Measurements from ENCODE around the gene TTLL10. TPM values are rescaled to one million over a fixed set of nuclear protein-coding genes. Genes with fewer than 3 reads are reported as not detected.

TTLL10 gene
- total and polyA plus RNA-seq, 2 of the 4 experiments (the other 2 are of a cell fraction) = not detected

GRCh38 chr1:1225913-1226312 is 52.2 kb downstream of the TTLL10 start:
- no peak overlapping the region for H3K23ac ChIP-seq (ENCODE audit: low read depth, low read length)
- H3K18ac ChIP-seq (ENCODE audit: low read depth, low read length) = no peak overlapping the region
- H2BK15ac ChIP-seq (ENCODE audit: low read depth, low read length) = no peak overlapping the region
- no peak overlapping the region for H3K27ac ChIP-seq (ENCODE audit: insufficient read depth, low read length)
- no peaks in the 10 kb centered on the region for H3K27me3 ChIP-seq (ENCODE audit: control insufficient read depth, insufficient read depth, low read length)
- H2BK20ac ChIP-seq (ENCODE audit: low read depth, low read length) = no peak overlapping the region
- DNase-seq (no peak), ATAC-seq (ENCODE audit: low read depth) (no peak)
- H3K56ac ChIP-seq (ENCODE audit: extremely low read depth, insufficient read depth, low read length) = no peak overlapping the region
- H2AK5ac ChIP-seq (ENCODE audit: low read depth, low read length) = no peak overlapping the region
- in situ Hi-C loops (cut with MboI; ENCODE audit: low sequenced_read_pairs) = no loop called here
- POLR2A ChIA-PET (ENCODE audit: unreplicated experiment) = no interaction called here
- whole genome bisulfite sequencing, 2 experiments (ENCODE audit: extremely low coverage in 2 of 2, insufficient read length in 1 of 2) = 95% methylated on average over 12 of the region's 18 CpGs; no CpG with 5 or more reads in 1 of the 2 experiments
- H3K9me1 ChIP-seq (ENCODE audit: insufficient read depth, low read length) = peaks cover 15% of the 10 kb centered on the region
- peaks cover 11 to 67% of the 10 kb centered on the region in 2 experiments; a peak in 3 of 4 replicates for H3K79me1 ChIP-seq (ENCODE audit: low read depth in 1 of 2, low read length in 2 of 2)
- intact Hi-C loops (cut with micrococcal nuclease) = no loop called here
- H2BK120ac ChIP-seq (ENCODE audit: low read depth, low read length) = no peak overlapping the region
- H3K9me3 ChIP-seq (ENCODE audit: control insufficient read depth, insufficient read depth, low read length) = no peaks in the 10 kb centered on the region
- no peak overlapping the region for H4K91ac ChIP-seq (ENCODE audit: insufficient read depth, low read depth, low read length)
- H3K4me2 ChIP-seq (ENCODE audit: low read depth, low read length) = no peak overlapping the region
- H4K8ac ChIP-seq (ENCODE audit: low read depth in 2 of 2, low read length in 2 of 2) = no peak overlapping the region
- no peak overlapping the region for H4K5ac ChIP-seq (ENCODE audit: low read depth, low read length)
- H2AK9ac ChIP-seq (replicated peaks; ENCODE audit: low read depth, low read length, poor library complexity) = no peak overlapping the region
- no TSS peak for BruUV-seq (replicated peaks)
- peaks cover 60% of the 10 kb centered on the region for H4K20me1 ChIP-seq (ENCODE audit: insufficient read depth, low read length)
- no peak overlapping the region for H3K4ac ChIP-seq (ENCODE audit: low read depth, low read length)
- peaks cover 6% of the 10 kb centered on the region; the same call in 1 of the 2 replicates for H3K4me1 ChIP-seq (ENCODE audit: control insufficient read depth, insufficient read depth, low read length)
- CTCF ChIA-PET = no interaction called here
- H2AFZ ChIP-seq (replicated peaks; ENCODE audit: low read length, poor library complexity) = no peak overlapping the region
- dilution Hi-C loops (cut with HindIII; ENCODE audit: low sequenced_read_pairs, unreplicated experiment) = no loop called here
- H3K9ac ChIP-seq (ENCODE audit: low read depth, low read length) = no peak overlapping the region
- H3K14ac ChIP-seq (replicated peaks; ENCODE audit: low read depth, low read length) = no peak overlapping the region
- no peak overlapping the region for H2BK5ac ChIP-seq (ENCODE audit: low read depth, low read length, poor library complexity, severe bottlenecking)
- H3K36me3 ChIP-seq (ENCODE audit: control insufficient read depth, insufficient read depth, low read length) = peaks cover 65% of the 10 kb centered on the region
- no peak for TF ChIP-seq CTCF (conservative IDR thresholded peaks at IDR 0.05; ENCODE audit: low read depth, low read length)
- no peak for TF ChIP-seq SMC3 (IDR thresholded peaks at IDR 0.05; ENCODE audit: low read depth, low read length)
- no peak for TF ChIP-seq NFE2L2 (IDR thresholded peaks at IDR 0.05; ENCODE audit: low read depth, low read length)
- TF ChIP-seq CEBPB (IDR thresholded peaks at IDR 0.05; ENCODE audit: low read depth, low read length) = no peak
- TF ChIP-seq RFX5 (IDR thresholded peaks at IDR 0.05; ENCODE audit: low read depth, low read length) = no peak
- TF ChIP-seq RCOR1 (IDR thresholded peaks at IDR 0.05; ENCODE audit: insufficient replicate concordance, low read length) = no peak
- no peak for TF ChIP-seq BHLHE40 (IDR thresholded peaks at IDR 0.05; ENCODE audit: low read depth, low read length)
- no peak for TF ChIP-seq ELK1 (IDR thresholded peaks at IDR 0.05; ENCODE audit: borderline replicate concordance, low read depth, low read length)
- no peak for TF ChIP-seq RAD21 (IDR thresholded peaks at IDR 0.05; ENCODE audit: low read length)
- no peak for TF ChIP-seq POLR2A (IDR thresholded peaks at IDR 0.05; ENCODE audit: low read depth, low read length)
- no peak for TF ChIP-seq USF2 (IDR thresholded peaks at IDR 0.05; ENCODE audit: low read depth, low read length)
- no peak for TF ChIP-seq FOS (IDR thresholded peaks at IDR 0.05; ENCODE audit: low read depth, low read length)
- no peak for TF ChIP-seq MAZ (IDR thresholded peaks at IDR 0.05; ENCODE audit: borderline replicate concordance, low read depth, low read length)
- no peak for TF ChIP-seq MAFK (IDR thresholded peaks at IDR 0.05; ENCODE audit: low read depth, low read length)
- no peak for TF ChIP-seq CHD1 (IDR thresholded peaks at IDR 0.05; ENCODE audit: low read depth, low read length)
- no peak overlapping the region for H3K4me3 ChIP-seq (ENCODE audit: insufficient read depth, low read depth, low read length)
